HG03196 (cell line): ENCODE results near the gene ADK.
"Not testable (repeated sequence)": the region's sequence is repeated elsewhere in the genome, so short reads cannot be mapped to it uniquely, and the experiment has no call there.

Experiments used
- ATAC-seq: cut with Tn5 transposase; IDR thresholded peaks from one replicate; pipeline ENCODE4 v1.9.1; 2021; ENCODE audit not compliant: unreplicated experiment

ADK gene

GRCh38 chr10:74140553-74140952, 10.5 kb upstream of the ADK start:
- ATAC-seq, result no peak

DNA sequence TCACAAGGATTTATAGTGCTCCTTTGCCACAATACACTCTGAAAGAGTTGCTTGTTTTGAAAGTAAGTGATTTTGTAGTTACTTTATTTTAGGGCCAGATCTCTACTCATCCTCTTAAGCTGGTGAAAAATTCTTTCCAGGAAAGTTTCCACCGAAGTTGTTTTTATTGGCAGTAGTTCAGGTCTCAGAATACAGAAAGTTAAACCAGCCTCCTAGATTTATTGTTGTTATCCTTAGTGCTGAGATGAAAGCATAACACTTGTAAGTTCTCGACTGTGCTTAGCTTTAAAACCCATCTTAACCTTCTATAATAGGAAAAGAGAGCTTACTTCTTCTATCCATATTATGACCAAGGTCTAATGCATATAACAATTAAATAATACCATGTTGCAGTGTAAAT, 5.9 kb upstream of the ADK start:
- ATAC-seq, result no peak

DNA sequence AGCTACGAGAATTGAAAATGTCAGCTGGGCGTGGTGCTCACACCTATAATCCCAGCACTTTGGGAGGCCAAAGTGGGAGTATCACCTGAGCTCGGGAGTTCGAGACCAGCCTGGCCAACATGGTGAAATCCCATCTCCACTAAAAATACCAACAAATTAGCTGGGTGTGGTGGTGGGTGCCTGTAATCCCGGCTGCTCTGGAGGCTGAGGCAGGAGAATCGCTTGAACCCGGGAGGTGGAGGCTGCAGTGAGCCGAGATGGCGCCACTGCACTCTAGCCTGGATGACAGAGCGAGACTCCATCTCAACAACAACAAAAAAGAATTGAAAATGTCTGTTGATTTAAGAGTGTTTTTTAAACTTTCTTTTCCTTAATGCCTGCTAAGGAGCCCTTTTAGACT, 4.0 kb upstream of the ADK start:
- not testable (repeated sequence) for ATAC-seq

DNA sequence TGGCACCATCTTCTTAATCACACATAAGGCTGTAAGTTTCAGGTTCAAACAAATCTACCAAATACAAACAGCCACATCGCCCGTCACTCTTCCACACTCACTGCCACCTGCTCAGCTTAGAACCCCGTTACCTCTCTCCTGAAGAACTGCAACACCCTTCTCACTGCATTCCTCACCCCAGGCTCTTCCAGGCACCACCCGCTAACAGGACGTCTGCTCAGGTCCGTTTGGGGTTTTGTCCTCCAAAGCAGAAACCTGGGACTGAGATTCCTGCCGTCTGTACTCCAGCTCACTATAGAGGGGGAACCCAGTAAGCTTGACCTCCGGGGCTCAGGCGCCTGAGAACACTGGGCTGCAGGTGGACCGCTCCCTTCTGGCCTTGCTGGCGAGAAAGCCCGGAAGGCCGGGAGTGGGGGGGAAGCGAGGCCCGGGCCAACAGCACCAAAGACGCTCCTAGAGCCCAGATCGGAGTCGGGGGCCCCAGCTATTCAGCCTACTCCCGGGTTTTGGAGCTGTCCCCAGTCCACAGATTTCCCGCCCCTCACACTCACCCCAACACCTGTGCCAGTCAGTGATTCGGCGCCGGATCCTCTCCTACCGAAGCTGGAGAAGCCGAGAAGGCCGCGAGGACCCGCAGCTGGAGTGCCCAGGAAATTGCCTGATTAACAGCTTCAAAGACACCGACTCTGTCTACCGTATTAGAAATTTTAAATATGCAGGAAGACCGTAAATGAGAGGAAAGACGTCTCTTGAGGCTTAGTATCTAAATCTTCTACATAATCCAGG, 624 bp upstream of the ADK start, which contains the start of gene AP3M1:
TSS of gene AP3M1 (minus strand) at position 625 of the 786 bp plus-strand sequence. CDS start 12,449 bp downstream, outside the sequence.
- peak; percentile 50 for ATAC-seq

DNA sequence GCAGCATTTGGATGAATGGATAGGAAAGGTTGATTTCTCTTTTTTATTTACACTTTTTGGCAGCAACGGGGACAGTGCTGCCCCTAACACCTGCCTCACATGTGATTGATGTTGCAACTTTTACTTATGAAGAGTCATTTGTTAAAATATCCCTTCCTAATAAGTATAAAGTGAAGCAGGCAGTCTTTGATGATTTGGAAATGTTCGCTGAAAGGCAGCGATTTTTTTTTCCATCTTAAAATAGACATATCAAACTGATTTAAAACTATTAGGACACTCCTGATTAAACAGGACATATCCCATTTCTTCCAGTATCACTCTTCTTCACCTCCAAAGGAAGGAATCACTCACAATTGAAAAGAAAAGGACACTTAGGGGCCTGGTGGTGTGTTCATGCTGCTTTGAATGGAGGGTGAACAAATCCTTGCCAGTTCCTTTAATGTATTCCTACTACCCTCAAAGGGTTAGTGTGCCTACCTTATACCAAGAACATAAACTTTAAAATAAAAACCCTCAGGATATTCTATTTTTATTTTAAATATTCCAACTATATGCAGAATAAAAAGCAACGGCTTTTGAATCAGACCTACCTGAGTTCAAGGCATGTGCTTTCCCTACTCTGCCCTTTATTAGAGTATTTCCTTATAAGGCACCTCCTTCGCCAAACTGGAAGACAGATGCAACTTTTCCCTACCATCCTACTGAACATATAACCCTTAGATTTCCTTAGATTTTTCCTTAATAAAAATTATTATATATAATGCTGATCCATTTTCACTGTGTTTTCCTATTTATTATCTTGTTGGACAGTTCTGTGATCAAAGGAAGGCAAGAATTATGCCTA, 1.1 kb downstream of the ADK start:
- no peak for ATAC-seq

DNA sequence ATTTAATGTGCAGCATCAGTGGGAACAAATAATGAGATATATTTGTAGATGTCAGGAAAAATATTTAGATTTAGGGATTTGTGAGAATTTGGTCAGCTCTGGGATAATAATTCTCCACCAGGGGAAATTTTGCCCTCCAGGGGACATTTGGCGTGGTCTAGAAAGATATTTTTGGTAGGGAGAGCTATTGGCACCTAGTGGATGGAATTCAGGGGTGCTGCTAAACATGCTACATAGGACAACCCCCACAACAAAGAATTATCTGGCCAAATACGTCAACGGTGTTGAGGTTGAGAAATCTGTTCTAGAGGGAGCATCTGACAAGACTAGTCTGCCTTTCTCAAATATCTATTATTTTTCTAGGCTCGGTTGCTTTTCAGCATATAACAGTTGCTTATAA, 2.1 kb downstream of the ADK start:
- ATAC-seq, result no peak

DNA sequence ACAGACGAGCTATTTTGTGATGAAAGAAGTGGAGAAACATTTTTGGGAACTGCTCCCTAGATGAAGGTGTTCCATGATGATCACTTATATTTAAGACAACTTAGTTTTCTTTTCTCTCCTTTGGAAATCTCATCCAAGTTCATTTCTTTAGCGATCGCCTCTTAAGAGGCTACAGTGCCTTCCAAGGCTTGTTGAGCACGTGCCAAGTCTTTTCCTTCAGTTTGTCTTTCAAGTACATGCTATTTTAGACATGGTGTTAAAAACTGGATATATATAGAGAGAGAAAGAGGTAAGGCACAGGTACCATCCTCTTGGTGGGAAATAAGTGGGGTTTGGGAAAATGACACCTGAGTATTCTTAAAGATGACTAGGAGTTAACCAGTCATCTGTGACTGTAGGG, 2.7 kb downstream of the ADK start:
- no peak for ATAC-seq

DNA sequence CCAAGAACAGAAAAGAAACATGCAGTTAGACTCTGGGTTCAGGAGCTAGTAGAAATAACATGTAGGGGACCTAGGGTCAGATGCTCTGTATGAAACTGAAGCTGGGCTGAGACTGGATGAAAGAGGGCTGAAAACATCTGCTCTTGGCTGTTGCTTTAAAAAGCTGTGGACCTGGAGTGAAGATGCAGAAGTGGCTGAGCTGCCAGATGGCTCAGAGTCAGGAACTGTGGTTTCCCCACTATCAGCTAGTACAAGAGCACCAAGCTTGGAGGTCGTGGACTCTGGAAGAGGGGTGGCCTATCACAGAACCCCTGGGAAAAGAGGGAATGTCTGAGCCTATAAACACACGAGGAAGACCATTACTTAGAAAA, 5.9 kb downstream of the ADK start:
- no peak for ATAC-seq

- no peak for ATAC-seq
These were observed 9.0 kb downstream of the ADK start for GRCh38 chr10:74160013-74160412.

DNA sequence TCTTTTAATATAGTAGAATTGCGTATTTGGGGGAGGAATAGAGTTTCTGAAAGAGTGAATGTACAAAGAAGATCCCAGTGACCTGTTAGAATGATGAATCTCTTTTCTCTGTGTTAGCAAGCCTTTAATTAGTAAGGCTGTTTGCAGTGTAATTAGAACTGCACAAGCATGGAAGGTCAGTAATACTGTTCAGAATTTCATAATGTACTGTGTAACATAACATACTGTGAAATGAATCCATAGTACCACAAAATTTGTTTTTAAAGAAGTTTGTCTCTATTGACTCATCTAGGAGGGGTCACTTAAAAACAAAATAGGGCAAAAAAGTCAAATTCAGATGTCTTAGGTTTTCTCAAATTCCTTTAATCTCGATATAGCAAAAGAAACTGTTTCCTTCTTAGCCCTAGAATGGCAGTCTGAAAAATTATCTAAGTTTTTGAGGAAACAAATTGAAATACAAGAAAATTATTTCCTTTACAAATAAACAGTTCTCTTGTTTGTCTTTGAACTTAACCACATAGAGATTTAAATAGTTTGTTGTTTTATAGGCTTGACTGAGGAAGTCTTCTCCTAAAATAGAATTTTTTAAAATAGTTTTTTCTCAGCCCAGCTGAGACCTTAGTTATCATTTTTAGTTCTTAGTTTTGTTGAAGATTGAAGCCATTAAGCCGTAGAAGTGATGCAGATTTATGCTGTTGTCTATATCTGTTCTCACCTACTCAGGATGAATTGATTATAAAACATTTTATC, 12.5 kb downstream of the ADK start:
- ATAC-seq, result no peak

- no peak for ATAC-seq
These were observed 13.9 kb downstream of the ADK start for GRCh38 chr10:74164716-74165529.

DNA sequence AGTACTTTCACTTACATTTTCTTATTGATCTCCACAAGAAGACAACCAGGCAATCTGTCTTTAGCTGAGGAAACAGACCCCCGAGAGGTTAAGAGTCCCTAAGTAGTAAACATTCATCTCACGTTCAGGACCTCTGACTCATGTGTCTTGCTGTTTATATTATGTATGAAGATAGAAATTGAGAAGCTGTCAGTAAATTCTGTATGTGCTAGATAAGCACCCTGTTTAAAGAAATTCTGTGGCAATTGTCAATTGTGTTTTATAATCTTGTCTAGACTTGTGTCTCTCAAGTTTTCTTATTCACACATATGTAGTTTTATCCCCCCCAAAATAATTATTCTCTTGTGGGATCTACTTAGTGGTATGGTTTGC, 14.5 kb downstream of the ADK start:
- ATAC-seq, result no peak

DNA sequence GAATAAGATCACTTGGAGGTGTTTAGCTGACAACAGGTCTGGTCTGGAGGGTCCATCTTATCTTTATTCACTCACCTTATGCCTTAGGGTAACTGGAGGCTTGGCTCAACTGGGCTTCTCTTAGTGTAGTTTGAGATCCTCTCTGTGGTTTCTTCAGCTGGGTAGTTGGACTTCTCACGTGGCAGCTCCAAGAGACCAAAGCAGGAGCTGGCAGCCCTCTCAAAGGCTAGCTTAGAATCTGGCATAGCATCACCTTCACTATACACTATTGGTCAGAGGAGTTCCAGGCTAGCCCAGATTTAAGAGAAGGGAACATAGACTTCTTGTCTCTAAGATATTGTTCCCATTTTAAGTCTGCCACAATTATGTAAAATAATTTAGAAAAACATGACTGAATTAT, 16.4 kb downstream of the ADK start:
- ATAC-seq, result no peak

GRCh38 chr10:74171625-74172024, 20.6 kb downstream of the ADK start:
- ATAC-seq, result no peak

DNA sequence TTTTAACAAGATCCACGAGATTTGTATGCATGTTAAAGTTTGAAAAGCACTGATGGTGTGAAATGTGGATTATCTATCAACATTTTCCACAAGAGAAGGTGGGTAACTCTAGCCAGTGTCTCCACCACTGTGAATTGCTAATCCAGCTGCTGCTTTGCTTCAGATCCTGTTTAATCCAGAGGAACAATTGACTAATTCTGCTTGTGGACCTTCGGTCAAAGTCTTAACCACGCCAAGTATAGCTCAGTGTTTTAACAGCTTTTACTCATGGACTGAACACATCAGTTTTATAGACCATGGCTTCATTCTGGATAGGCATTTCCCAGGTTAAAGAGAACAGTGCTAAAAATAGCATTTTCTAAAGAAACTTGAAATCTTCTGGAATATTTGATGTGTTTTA, 23.5 kb downstream of the ADK start:
- ATAC-seq, result no peak

DNA sequence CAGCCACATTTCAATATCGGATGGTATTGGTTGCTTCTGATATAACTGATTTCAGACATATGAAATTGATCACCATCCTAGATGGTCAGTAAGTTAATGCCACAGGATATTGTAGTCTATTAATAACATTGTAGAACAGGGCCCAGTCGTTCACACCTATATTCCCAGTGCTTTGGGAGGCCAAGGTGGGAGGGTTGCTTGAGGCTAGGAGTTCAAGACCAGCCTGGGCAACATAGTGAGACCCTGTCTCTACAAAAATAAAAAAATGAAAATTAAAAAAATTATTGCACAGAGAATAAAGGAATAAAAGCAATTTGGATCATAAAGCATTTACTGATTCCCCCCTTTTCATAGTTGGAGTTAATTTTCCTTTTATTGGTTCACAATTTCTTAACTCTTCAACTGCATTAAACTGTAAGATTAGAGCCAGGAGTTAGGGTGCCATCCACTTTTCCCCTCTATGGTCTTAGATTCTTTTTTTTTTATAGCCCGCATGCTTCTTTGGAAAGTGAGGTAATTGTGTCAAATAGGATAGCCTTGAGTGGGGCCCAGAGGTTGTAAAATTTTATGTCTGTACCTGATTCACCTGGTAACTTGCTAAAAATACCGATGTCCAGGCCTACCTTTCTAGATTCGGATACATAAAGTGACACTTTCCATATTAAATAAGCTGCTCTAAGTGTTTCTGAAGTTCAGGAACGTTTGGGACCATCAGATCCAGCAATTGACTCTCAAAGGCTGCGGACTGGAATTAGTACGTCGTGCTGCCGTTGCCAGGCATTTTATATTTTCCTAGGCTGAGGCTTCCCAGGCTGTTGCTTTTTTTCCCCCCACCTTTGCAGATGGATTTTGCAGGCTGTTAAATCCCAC, 24.7 kb downstream of the ADK start:
- ATAC-seq, result no peak

DNA sequence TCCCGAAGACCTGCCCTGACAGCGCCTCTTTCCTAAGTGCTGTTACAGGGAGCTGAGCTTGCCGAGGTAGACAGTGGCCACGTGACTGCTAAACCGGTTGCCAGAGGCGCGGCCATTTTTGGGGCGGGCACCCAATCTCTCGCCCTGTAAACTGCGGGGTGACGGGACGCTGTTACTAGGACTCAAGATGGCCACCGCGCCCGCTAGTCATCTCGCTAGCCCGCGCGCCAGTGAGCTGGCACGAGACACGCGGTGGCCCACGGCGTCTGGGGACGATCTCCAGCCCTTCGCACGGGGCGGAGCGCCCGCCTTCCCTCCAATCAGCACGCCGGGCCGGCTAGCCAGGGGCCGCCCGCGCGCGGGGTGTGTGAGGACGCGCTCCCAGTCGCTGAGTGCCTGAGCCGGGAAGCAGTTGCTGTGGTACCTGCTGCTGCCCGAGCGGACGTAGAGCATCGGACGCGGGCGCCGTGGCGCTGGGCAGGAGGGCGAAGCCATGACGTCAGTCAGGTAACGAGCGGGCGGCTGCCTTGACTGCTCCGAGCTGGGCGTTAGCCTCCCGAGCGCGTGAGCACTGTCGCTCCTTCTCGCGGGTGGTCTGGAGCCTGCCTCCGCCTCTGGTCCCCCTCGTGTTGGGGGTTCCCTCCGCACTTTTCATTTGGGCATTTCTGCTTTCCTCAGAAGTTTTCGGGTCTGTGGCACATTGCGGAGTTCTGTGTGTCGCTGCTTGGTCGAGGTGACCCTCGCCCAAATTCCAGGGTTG, 25.5 kb downstream of the ADK start:
- peak; percentile 88 for ATAC-seq

DNA sequence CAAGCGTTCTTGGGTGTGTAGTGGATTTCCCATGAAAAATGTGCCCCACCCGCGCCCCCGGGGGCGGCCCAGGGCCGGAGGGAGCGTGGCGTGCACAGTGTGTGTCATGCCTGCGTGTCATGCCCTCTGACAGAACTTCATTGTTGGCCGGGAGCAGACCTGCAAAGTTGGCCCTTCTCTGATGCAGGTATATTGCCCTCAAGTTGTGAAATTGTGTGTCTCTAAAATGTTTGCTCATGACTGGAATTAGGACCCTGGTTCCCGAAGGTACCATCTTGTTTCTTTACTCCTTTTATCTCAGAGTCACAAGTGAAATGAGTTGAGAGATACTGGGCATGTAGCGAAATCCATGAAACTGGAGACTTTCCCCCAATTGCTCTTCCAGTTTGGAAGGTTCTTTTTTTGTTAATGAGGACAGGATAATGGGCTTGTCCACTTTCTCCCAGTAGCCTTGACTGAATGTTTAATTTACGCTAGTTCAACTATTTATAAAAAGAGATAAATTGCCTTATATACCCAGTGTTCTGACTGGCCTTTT, 26.2 kb downstream of the ADK start:
- peak; percentile 25 for ATAC-seq
